ENCODE results near the gene GTF3C6.

DNA sequence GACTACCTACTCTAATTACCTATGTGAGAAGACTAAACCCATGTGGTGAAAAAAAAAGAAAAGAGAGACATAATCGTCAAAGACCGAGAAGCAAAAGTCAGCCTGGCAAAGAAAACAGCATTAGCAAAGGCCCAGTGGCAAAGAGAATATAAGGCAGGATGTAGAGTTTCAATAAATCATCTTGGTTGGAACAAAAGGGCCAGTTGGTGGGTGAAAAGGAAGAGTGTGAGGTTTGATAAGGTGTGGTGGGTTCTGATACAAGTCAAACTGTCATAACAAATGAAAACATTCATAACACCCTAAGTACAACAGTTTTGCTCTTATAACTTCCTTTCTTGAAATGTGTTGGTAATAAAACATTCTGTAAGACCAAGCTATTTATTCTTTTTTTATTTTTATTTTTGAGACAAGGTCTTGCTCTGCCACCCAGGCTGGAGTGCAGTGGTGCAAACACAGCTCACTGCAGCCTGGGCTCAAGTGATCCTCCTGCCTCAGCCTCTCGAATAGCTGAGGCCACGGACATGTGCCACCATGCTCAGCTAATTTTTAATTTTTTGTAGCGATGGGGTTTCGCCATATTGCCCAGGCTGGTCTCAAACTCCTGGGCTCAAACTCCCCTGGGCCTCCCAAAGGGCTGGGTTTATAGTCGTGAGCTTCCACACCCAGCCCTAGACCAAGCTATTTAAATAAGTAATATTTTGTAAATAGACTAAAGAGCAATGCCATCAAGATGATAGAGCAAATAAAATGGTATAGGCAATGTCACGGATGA lies 18.9 kb upstream of the GTF3C6 start:
- no peak for TF ChIP-seq POLR2AphosphoS5 (IDR thresholded peaks at IDR 0.05; ENCODE audit: low read depth, low read length)
- TF ChIP-seq, protein P1, sequence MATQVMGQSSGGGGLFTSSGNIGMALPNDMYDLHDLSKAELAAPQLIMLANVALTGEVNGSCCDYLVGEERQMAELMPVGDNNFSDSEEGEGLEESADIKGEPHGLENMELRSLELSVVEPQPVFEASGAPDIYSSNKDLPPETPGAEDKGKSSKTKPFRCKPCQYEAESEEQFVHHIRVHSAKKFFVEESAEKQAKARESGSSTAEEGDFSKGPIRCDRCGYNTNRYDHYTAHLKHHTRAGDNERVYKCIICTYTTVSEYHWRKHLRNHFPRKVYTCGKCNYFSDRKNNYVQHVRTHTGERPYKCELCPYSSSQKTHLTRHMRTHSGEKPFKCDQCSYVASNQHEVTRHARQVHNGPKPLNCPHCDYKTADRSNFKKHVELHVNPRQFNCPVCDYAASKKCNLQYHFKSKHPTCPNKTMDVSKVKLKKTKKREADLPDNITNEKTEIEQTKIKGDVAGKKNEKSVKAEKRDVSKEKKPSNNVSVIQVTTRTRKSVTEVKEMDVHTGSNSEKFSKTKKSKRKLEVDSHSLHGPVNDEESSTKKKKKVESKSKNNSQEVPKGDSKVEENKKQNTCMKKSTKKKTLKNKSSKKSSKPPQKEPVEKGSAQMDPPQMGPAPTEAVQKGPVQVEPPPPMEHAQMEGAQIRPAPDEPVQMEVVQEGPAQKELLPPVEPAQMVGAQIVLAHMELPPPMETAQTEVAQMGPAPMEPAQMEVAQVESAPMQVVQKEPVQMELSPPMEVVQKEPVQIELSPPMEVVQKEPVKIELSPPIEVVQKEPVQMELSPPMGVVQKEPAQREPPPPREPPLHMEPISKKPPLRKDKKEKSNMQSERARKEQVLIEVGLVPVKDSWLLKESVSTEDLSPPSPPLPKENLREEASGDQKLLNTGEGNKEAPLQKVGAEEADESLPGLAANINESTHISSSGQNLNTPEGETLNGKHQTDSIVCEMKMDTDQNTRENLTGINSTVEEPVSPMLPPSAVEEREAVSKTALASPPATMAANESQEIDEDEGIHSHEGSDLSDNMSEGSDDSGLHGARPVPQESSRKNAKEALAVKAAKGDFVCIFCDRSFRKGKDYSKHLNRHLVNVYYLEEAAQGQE (IDR thresholded peaks at IDR 0.05; ENCODE audit: insufficient read depth in 1 of 2, low read depth in 2 of 2, low read length in 1 of 2): no peak
- TF ChIP-seq, protein P2, sequence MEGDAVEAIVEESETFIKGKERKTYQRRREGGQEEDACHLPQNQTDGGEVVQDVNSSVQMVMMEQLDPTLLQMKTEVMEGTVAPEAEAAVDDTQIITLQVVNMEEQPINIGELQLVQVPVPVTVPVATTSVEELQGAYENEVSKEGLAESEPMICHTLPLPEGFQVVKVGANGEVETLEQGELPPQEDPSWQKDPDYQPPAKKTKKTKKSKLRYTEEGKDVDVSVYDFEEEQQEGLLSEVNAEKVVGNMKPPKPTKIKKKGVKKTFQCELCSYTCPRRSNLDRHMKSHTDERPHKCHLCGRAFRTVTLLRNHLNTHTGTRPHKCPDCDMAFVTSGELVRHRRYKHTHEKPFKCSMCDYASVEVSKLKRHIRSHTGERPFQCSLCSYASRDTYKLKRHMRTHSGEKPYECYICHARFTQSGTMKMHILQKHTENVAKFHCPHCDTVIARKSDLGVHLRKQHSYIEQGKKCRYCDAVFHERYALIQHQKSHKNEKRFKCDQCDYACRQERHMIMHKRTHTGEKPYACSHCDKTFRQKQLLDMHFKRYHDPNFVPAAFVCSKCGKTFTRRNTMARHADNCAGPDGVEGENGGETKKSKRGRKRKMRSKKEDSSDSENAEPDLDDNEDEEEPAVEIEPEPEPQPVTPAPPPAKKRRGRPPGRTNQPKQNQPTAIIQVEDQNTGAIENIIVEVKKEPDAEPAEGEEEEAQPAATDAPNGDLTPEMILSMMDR (IDR thresholded peaks at IDR 0.05): no peak

Data from Panc1 (cell line).